GM12878 (cell line): Measurements from ENCODE around the gene FGB. TPM values are rescaled to one million over a fixed set of nuclear protein-coding genes. Genes with fewer than 3 reads are reported as not detected.

ENCODE experiments used
- ATAC-seq: fragments of 200-7000 bp; cut with Tn5 transposase; 3 replicates; pipeline ENCODE4 v1.9.1; 2020; ENCODE audit warnings: mild to moderate bottlenecking, moderate library complexity
- BruUV-seq: library from RNA; stranded (reverse); fragments of 400-500 nt; replicated peaks from 2 replicates; lab custom pipeline; 2021; lab: Mats Ljungman, UMichigan
- CTCF ChIA-PET: fragments of 300-600 bp; sonication (Branson Sonifier 250); formaldehyde crosslinking; extraction: SDS; loops from one replicate; lab custom pipeline; 2021; ENCODE audit warnings: inconsistent platforms; lab: Yijun Ruan, JAX
- POLR2A ChIA-PET: fragments of 350-600 bp; formaldehyde crosslinking; extraction: SDS; loops from one replicate; lab custom pipeline; 2021; ENCODE audit warnings: inconsistent platforms; lab: Charles Lee
- RAD21 ChIA-PET: fragments of 300-600 bp; sonication (Branson Sonifier 250); formaldehyde crosslinking; loops from one replicate; lab custom pipeline; 2023; ENCODE audit warnings: antibody characterized with exemption; ENCODE audit not compliant: unreplicated experiment; lab: Charles Lee
- SMC1A ChIA-PET: fragments of 300-600 bp; sonication (Branson Sonifier 250); formaldehyde crosslinking; loops from one replicate; lab custom pipeline; 2023; ENCODE audit not compliant: unreplicated experiment, uncharacterized antibody; lab: Charles Lee
- DNase-seq: peaks from one replicate; pipeline ENCODE4 v3.0.0-alpha.2; 2011; ENCODE audit warnings: low read depth, low spot score
- FAIRE-seq: peaks from 3 replicates; lab custom pipeline; 2011; peaks lifted over from hg19 to GRCh38; lab: Jason Lieb, UNC
- H2AFZ ChIP-seq: 2 replicates; pipeline ENCODE4 v1.6.0; 2011; ENCODE audit warnings: low read depth, low read length, control low read depth; ENCODE audit not compliant: control insufficient read depth
- H3K27ac ChIP-seq: 2 replicates; pipeline ENCODE4 v1.5.1; 2011; ENCODE audit warnings: control low read depth; ENCODE audit not compliant: control insufficient read depth, insufficient read depth
- H3K27me3 ChIP-seq, 2 experiments: replicated peaks in 1 of 2; 2 replicates each; pipeline versions ENCODE4 v1.6.0 to v1.6.1; 2011; ENCODE audit warnings: low read length in 1 of 2; ENCODE audit not compliant: control insufficient read depth in 2 of 2, insufficient read depth in 2 of 2
- H3K36me3 ChIP-seq, 2 experiments: 2 replicates each; pipeline ENCODE4 v1.5.1; 2011; ENCODE audit warnings: low read length in 1 of 2; ENCODE audit not compliant: control insufficient read depth in 2 of 2, insufficient read depth in 2 of 2
- H3K4me1 ChIP-seq: 2 replicates; pipeline ENCODE4 v1.6.1; 2011; ENCODE audit warnings: mild to moderate bottlenecking, low read length, moderate library complexity, mixed read lengths; ENCODE audit not compliant: control insufficient read depth, insufficient read depth
- H3K4me2 ChIP-seq: 2 replicates; pipeline ENCODE4 v1.6.0; 2011; ENCODE audit warnings: control low read depth; ENCODE audit not compliant: control insufficient read depth, insufficient read depth
- H3K4me3 ChIP-seq: fragments of 200-600 bp; sonication (generic); 2 replicates; pipeline ENCODE4 v1.5.1; 2016
- H3K79me2 ChIP-seq: 2 replicates; pipeline ENCODE4 v1.6.0; 2011; ENCODE audit warnings: low read length; ENCODE audit not compliant: control insufficient read depth, insufficient read depth
- H3K9ac ChIP-seq: 2 replicates; pipeline ENCODE4 v1.8.0; 2011; ENCODE audit warnings: low read length, control low read depth, mixed read lengths; ENCODE audit not compliant: control insufficient read depth, insufficient read depth
- H3K9me3 ChIP-seq: replicated peaks from 3 replicates; pipeline ENCODE4 v1.5.1; 2011; ENCODE audit warnings: mild to moderate bottlenecking, low read length; ENCODE audit not compliant: control insufficient read depth, insufficient read depth
- H4K20me1 ChIP-seq: 2 replicates; pipeline ENCODE4 v1.6.0; 2011; ENCODE audit not compliant: control insufficient read depth, insufficient read depth
- CBFB ChIP-seq: IDR thresholded peaks from 2 replicates; pipeline ENCODE4 v1.6.1; 2016; ENCODE audit warnings: antibody characterized with exemption, low read depth
- CHD2 ChIP-seq: IDR thresholded peaks from 2 replicates; pipeline ENCODE4 v1.6.1; 2011; ENCODE audit warnings: low read depth, low read length, improper control_type of control experiment, borderline replicate concordance
- GATAD2B ChIP-seq: fragments of 450-650 bp; conservative IDR thresholded peaks from 2 replicates; pipeline ENCODE4 v1.6.1; 2017; ENCODE audit warnings: low read depth, mild to moderate bottlenecking, moderate library complexity
- KLF5 ChIP-seq: fragments of 450-650 bp; IDR thresholded peaks from 2 replicates; pipeline ENCODE4 v1.6.1; 2014; ENCODE audit warnings: mild to moderate bottlenecking; ENCODE audit not compliant: partially characterized antibody
- MTA2 ChIP-seq: fragments of 450-650 bp; IDR thresholded peaks from 2 replicates; pipeline ENCODE4 v1.6.1; 2016; ENCODE audit warnings: low read depth, mild to moderate bottlenecking, moderate library complexity
- NFIC ChIP-seq: IDR thresholded peaks from 2 replicates; pipeline ENCODE4 v1.6.1; 2012; ENCODE audit warnings: low read depth, mild to moderate bottlenecking, inconsistent platforms, low read length, moderate library complexity
- PAX8 ChIP-seq: fragments of 450-650 bp; IDR thresholded peaks from 2 replicates; pipeline ENCODE4 v1.6.1; 2017; ENCODE audit warnings: mild to moderate bottlenecking, moderate library complexity
- PML ChIP-seq: IDR thresholded peaks from 2 replicates; pipeline ENCODE4 v1.6.1; 2012; ENCODE audit warnings: low read length, inconsistent platforms
- RAD51 ChIP-seq: fragments of 450-650 bp; IDR thresholded peaks from 2 replicates; pipeline ENCODE4 v1.6.1; 2016; ENCODE audit warnings: moderate library complexity, mild to moderate bottlenecking, inconsistent platforms
- RFX5 ChIP-seq: IDR thresholded peaks from 2 replicates; pipeline ENCODE4 v1.6.1; 2011; ENCODE audit warnings: low read depth, low read length, improper control_type of control experiment
- STAT3 ChIP-seq: IDR thresholded peaks from 2 replicates; pipeline ENCODE4 v1.6.1; 2011; ENCODE audit warnings: low read depth, low read length, improper control_type of control experiment
- SUPT20H ChIP-seq: IDR thresholded peaks from 2 replicates; pipeline ENCODE4 v1.6.1; 2011; ENCODE audit warnings: low read depth, mild to moderate bottlenecking, low read length, moderate library complexity, borderline replicate concordance; ENCODE audit not compliant: control insufficient read depth
- TCF3 ChIP-seq: IDR thresholded peaks from 2 replicates; pipeline ENCODE4 v1.6.1; 2012; ENCODE audit warnings: low read depth, mild to moderate bottlenecking, low read length, borderline replicate concordance; ENCODE audit not compliant: insufficient read depth
- ZZZ3 ChIP-seq: IDR thresholded peaks from 2 replicates; pipeline ENCODE4 v1.6.1; 2011; ENCODE audit warnings: low read depth; ENCODE audit not compliant: control insufficient read depth, insufficient read length
- WGBS: methylation state at CpG from one replicate; pipeline ENCODE4 v1.1.6; 2016; ENCODE audit warnings: low lambda C conversion rate; ENCODE audit not compliant: insufficient replicate concordance, insufficient coverage; ENCODE audit errors: missing lambda C conversion rate; 5-methylcytosine and 5-hydroxymethylcytosine counted together
- in situ Hi-C: fragments of 300-500 bp; cut with MboI; formaldehyde crosslinking; loops from 9 replicates; pipeline ENCODE4 v1.14.3; 2018; ENCODE audit warnings: mixed read lengths
- intact Hi-C: fragments of 100-400 bp; cut with micrococcal nuclease; formaldehyde crosslinking; loops from one replicate; pipeline ENCODE4 v1.14.2; 2022; ENCODE audit not compliant: unreplicated experiment
- polyA plus RNA-seq, 11 experiments: library from polyadenylated mRNA; depleted of rRNA in 4 of 11; unstranded in 6 of 11; stranded (reverse) in 5 of 11; fragments of >200 nt; fragmentation: Nextera tagmentation in 4 of 11; fragmentation: Illumina TruSeq in 1 of 11; extraction: Ambion mirVana in 4 of 11; extraction: Trizol in 1 of 11; gene quantifications; 1 replicate in 1 of 11; 2 replicates in 10 of 11; pipeline versions ENCODE4 v1.2.1 to v1.2.3, GENCODE V29; 2011 to 2016; ENCODE audit warnings: inconsistent platforms in 2 of 11, missing spikeins in 2 of 11, low read depth in 1 of 11
- total RNA-seq, 4 experiments: library from RNA; depleted of rRNA in 3 of 4; stranded (reverse); fragments of >200 nt in 3 of 4; fragmentation: Illumina TruSeq in 1 of 4; extraction: Trizol in 1 of 4; gene quantifications; 2 replicates each; pipeline versions ENCODE4 v1.2.1 to v1.2.3, GENCODE V29; 2013 to 2021
- TF ChIP-seq, protein P1 (sequence below): fragments of 450-650 bp; IDR thresholded peaks from 2 replicates; pipeline ENCODE4 v1.6.1; 2017; ENCODE audit warnings: mild to moderate bottlenecking, moderate library complexity

FGB gene
- total and polyA plus RNA-seq, 10 of the 15 experiments (the other 5 are each of a cell fraction or from before 2014, with no cell fraction given), result 0.04 to 2.7 TPM; not detected in 8

GRCh38 chr4:154582723-154583122, 19.9 kb downstream of the FGB start:
- ChIA-PET CTCF (no interaction called here), POLR2A (no interaction called here), SMC1A (no interaction called here), RAD21 (no interaction called here)
- Histone ChIP-seq H3K4me2 (no peak overlapping the region), H3K27ac (no peak overlapping the region), H4K20me1 (no peaks in the 10 kb centered on the region), H3K4me1 (no peaks in the 10 kb centered on the region), H3K9me3 (no peaks in the 10 kb centered on the region), H3K9ac (no peak overlapping the region), H3K36me3 (no peaks in the 10 kb centered on the region), H3K79me2 (no peaks in the 10 kb centered on the region), H2AFZ (no peak overlapping the region), H3K4me3 (no peak overlapping the region), H3K27me3 (no peaks in the 10 kb centered on the region; a peak in 1 of 4 replicates)
- no peak for ATAC-seq
- in situ Hi-C loops, result no loop called here
- FAIRE-seq, result no peak
- intact Hi-C loops, result no loop called here
- WGBS, result 24% methylated on average over 2 of the region's 2 CpGs
- TF ChIP-seq RAD51 (no peak), RFX5 (no peak), ZZZ3 (no peak), TCF3 (no peak), STAT3 (no peak), SUPT20H (no peak), NFIC (no peak), CBFB (no peak), PML (no peak), PAX8 (no peak), MTA2 (no peak), GATAD2B (no peak), KLF5 (no peak), CHD2 (no peak)
- TF ChIP-seq, protein P1, sequence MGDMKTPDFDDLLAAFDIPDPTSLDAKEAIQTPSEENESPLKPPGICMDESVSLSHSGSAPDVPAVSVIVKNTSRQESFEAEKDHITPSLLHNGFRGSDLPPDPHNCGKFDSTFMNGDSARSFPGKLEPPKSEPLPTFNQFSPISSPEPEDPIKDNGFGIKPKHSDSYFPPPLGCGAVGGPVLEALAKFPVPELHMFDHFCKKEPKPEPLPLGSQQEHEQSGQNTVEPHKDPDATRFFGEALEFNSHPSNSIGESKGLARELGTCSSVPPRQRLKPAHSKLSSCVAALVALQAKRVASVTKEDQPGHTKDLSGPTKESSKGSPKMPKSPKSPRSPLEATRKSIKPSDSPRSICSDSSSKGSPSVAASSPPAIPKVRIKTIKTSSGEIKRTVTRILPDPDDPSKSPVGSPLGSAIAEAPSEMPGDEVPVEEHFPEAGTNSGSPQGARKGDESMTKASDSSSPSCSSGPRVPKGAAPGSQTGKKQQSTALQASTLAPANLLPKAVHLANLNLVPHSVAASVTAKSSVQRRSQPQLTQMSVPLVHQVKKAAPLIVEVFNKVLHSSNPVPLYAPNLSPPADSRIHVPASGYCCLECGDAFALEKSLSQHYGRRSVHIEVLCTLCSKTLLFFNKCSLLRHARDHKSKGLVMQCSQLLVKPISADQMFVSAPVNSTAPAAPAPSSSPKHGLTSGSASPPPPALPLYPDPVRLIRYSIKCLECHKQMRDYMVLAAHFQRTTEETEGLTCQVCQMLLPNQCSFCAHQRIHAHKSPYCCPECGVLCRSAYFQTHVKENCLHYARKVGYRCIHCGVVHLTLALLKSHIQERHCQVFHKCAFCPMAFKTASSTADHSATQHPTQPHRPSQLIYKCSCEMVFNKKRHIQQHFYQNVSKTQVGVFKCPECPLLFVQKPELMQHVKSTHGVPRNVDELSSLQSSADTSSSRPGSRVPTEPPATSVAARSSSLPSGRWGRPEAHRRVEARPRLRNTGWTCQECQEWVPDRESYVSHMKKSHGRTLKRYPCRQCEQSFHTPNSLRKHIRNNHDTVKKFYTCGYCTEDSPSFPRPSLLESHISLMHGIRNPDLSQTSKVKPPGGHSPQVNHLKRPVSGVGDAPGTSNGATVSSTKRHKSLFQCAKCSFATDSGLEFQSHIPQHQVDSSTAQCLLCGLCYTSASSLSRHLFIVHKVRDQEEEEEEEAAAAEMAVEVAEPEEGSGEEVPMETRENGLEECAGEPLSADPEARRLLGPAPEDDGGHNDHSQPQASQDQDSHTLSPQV, result no peak
- BruUV-seq, result no TSS peak
- no peak for DNase-seq
